NT2/D1 (cell line): ENCODE results near the gene BAIAP2L2.
"Not testable (repeated sequence)": the region's sequence is repeated elsewhere in the genome, so short reads cannot be mapped to it uniquely, and the experiment has no call there.

Experiments used
- SUZ12 ChIP-seq: IDR thresholded peaks from 2 replicates; pipeline ENCODE4 v1.6.1; 2011; ENCODE audit not compliant: insufficient read length, insufficient read depth; ENCODE audit errors: extremely low read depth
- ZNF274 ChIP-seq: IDR thresholded peaks from 2 replicates; pipeline ENCODE4 v1.6.1; 2011; ENCODE audit warnings: mild to moderate bottlenecking, low read depth, low read length

DNA sequence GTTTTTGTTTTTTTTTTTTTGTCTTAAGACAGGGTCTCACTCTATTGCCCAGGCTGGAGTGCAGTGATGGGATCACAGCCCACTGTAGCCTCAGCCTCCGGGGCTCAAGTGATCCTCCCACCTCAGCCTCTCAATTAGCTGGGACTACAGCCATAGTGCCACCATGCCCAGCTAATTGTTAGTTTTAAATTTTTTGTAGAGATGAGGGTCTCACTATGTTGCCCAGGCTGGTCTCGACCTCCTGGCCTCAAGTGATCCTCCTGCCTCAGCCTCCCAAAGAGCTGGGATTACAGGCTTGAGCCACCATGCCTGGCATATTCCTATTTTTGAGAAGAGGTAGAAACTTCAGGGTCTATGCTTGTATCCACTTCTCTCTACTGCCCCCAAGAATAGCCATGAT lies 8.3 kb upstream of the BAIAP2L2 start:
- TF ChIP-seq ZNF274, SUZ12: not testable (repeated sequence)
